Mesendoderm (in vitro differentiated cells): Measurements from ENCODE around the gene ERICH4.
"Not testable (repeated sequence)": the region's sequence is repeated elsewhere in the genome, so short reads cannot be mapped to it uniquely, and the experiment has no call there.

Experiments
- DNase-seq: peaks from one replicate; pipeline ENCODE4 v3.0.0; 2013
- H2AK5ac ChIP-seq: 2 replicates; pipeline ENCODE4 v1.6.1; 2013; ENCODE audit warnings: low read length, inconsistent platforms
- H2BK120ac ChIP-seq: 2 replicates; pipeline ENCODE4 v1.6.1; 2013; ENCODE audit warnings: low read depth, mild to moderate bottlenecking, low read length, moderate library complexity, mixed read lengths
- H2BK15ac ChIP-seq: replicated peaks from 2 replicates; pipeline ENCODE4 v1.6.1; 2013; ENCODE audit warnings: low read depth, mild to moderate bottlenecking, moderate library complexity
- H2BK5ac ChIP-seq: 2 replicates; pipeline ENCODE4 v1.6.1; 2013; ENCODE audit warnings: low read length, inconsistent platforms
- H3K18ac ChIP-seq: 2 replicates; pipeline ENCODE4 v1.6.1; 2013; ENCODE audit warnings: mild to moderate bottlenecking, low read length, mixed read lengths
- H3K23ac ChIP-seq: one replicate; pipeline ENCODE4 v1.6.1; 2013; ENCODE audit warnings: low read length
- H3K27ac ChIP-seq: 2 replicates; pipeline ENCODE4 v1.5.1; 2013; ENCODE audit warnings: low read depth, mild to moderate bottlenecking, inconsistent platforms, low read length, moderate library complexity
- H3K27me3 ChIP-seq: 2 replicates; pipeline ENCODE4 v1.6.1; 2013; ENCODE audit warnings: low read length, control low read depth, mild to moderate bottlenecking, inconsistent platforms; ENCODE audit not compliant: insufficient read depth, poor library complexity
- H3K36me3 ChIP-seq: 2 replicates; pipeline ENCODE4 v1.6.1; 2013; ENCODE audit warnings: low read length, inconsistent platforms; ENCODE audit not compliant: control insufficient read depth, insufficient read depth
- H3K4ac ChIP-seq: one replicate; pipeline ENCODE4 v1.6.1; 2013; ENCODE audit warnings: low read depth, mild to moderate bottlenecking, low read length, moderate library complexity
- H3K4me1 ChIP-seq: 2 replicates; pipeline ENCODE4 v1.6.1; 2013; ENCODE audit warnings: low read depth, low read length, inconsistent platforms; ENCODE audit not compliant: control insufficient read depth
- H3K4me2 ChIP-seq: 2 replicates; pipeline ENCODE4 v1.6.1; 2013; ENCODE audit warnings: low read length
- H3K4me3 ChIP-seq: 2 replicates; pipeline ENCODE4 v1.5.1; 2013; ENCODE audit warnings: mild to moderate bottlenecking, low read length
- H3K56ac ChIP-seq: one replicate; pipeline ENCODE4 v1.6.1; 2013; ENCODE audit warnings: low read length
- H3K79me1 ChIP-seq: 2 replicates; pipeline ENCODE4 v1.6.1; 2013; ENCODE audit warnings: low read length, inconsistent platforms
- H3K79me2 ChIP-seq: 2 replicates; pipeline ENCODE4 v1.6.1; 2013; ENCODE audit warnings: mild to moderate bottlenecking, low read length; ENCODE audit not compliant: control insufficient read depth, insufficient read depth
- H3K9ac ChIP-seq: 2 replicates; pipeline ENCODE4 v1.6.1; 2013; ENCODE audit warnings: low read length, inconsistent platforms
- H4K5ac ChIP-seq: one replicate; pipeline ENCODE4 v1.6.1; 2013; ENCODE audit warnings: low read length
- H4K8ac ChIP-seq: one replicate; pipeline ENCODE4 v1.6.1; 2013; ENCODE audit warnings: low read depth, mild to moderate bottlenecking, control low read depth, low read length, moderate library complexity
- WGBS: extraction: QIAGEN DNeasy Blood & Tissue Kit; methylation state at CpG from one replicate; pipeline ENCODE4 v1.1.7; 2013; ENCODE audit warnings: low lambda C conversion rate, missing lambda C conversion rate; ENCODE audit not compliant: insufficient coverage; ENCODE audit errors: extremely low coverage; 5-methylcytosine and 5-hydroxymethylcytosine counted together

ERICH4 gene

GRCh38 chr19:41434450-41434849, 8.5 kb upstream of the ERICH4 start:
- no peak overlapping the region for H3K9ac ChIP-seq
- no peak overlapping the region for H3K18ac ChIP-seq
- WGBS: no CpG with 5 or more reads among the region's 5 CpGs
- H3K27me3 ChIP-seq: no peaks in the 10 kb centered on the region
- peaks cover 6% of the 10 kb centered on the region for H3K36me3 ChIP-seq
- no peak overlapping the region for H2BK120ac ChIP-seq
- H3K23ac ChIP-seq: no peak overlapping the region
- no peaks in the 10 kb centered on the region for H3K79me2 ChIP-seq
- no peak overlapping the region for H4K8ac ChIP-seq
- H3K4ac ChIP-seq: no peak overlapping the region
- H3K4me3 ChIP-seq: no peak overlapping the region
- no peak overlapping the region for H3K4me2 ChIP-seq
- no peaks in the 10 kb centered on the region for H3K4me1 ChIP-seq
- H4K5ac ChIP-seq: no peak overlapping the region
- H3K56ac ChIP-seq: no peak overlapping the region
- no peak for DNase-seq
- H3K27ac ChIP-seq: no peak overlapping the region
- no peak overlapping the region for H2BK5ac ChIP-seq
- peaks cover 3% of the 10 kb centered on the region for H3K79me1 ChIP-seq
- no peak overlapping the region for H2BK15ac ChIP-seq
- H2AK5ac ChIP-seq: no peak overlapping the region

GRCh38 chr19:41435376-41435775, 7.6 kb upstream of the ERICH4 start:
- H2BK15ac ChIP-seq, H3K4me3 ChIP-seq, H3K27me3 ChIP-seq, H3K27ac ChIP-seq, H3K23ac ChIP-seq, H3K4me1 ChIP-seq, H4K5ac ChIP-seq, H3K56ac ChIP-seq, H3K18ac ChIP-seq, H3K79me2 ChIP-seq, H3K4me2 ChIP-seq, H3K36me3 ChIP-seq, H2BK120ac ChIP-seq, H2AK5ac ChIP-seq, H3K4ac ChIP-seq, DNase-seq, H4K8ac ChIP-seq, H3K9ac ChIP-seq, H3K79me1 ChIP-seq, H2BK5ac ChIP-seq: not testable (repeated sequence)
- WGBS: no CpG with 5 or more reads among the region's 11 CpGs

- H3K9ac ChIP-seq: no peak overlapping the region
- H3K18ac ChIP-seq: no peak overlapping the region
- H3K27me3 ChIP-seq: no peaks in the 10 kb centered on the region
- H3K27ac ChIP-seq: no peak overlapping the region
- H2AK5ac ChIP-seq: no peak overlapping the region
- H3K36me3 ChIP-seq: peaks cover 4% of the 10 kb centered on the region
- H3K4ac ChIP-seq: no peak overlapping the region
- no peak for DNase-seq
- no peak overlapping the region for H3K56ac ChIP-seq
- H2BK15ac ChIP-seq: no peak overlapping the region
- H3K79me1 ChIP-seq: peaks cover 3% of the 10 kb centered on the region
- H3K4me1 ChIP-seq: no peaks in the 10 kb centered on the region
- H3K4me2 ChIP-seq: no peak overlapping the region
- no peaks in the 10 kb centered on the region for H3K79me2 ChIP-seq
- no peak overlapping the region for H4K8ac ChIP-seq
- H2BK5ac ChIP-seq: no peak overlapping the region
- no peak overlapping the region for H2BK120ac ChIP-seq
- no peak overlapping the region for H3K23ac ChIP-seq
- H4K5ac ChIP-seq: no peak overlapping the region
- no peak overlapping the region for H3K4me3 ChIP-seq
- no CpG with 5 or more reads among the region's 19 CpGs for WGBS
These were observed 6.9 kb upstream of the ERICH4 start for GRCh38 chr19:41435936-41436673.

DNA sequence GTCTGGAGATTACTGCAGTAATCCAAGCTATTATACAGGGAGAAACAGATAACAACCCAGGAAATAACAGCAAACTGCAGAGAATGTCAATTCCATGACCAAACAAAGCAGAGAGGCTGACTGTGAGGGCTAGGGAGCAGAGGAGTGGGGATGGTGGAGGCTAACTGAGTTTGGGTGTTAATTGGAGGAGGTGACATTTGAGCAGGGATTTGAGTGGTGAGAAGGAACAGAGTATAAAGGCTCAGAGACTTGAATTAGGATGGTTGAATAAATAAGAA, 6.3 kb upstream of the ERICH4 start:
- H4K5ac ChIP-seq: no peak overlapping the region
- no peak overlapping the region for H3K9ac ChIP-seq
- no peak overlapping the region for H3K23ac ChIP-seq
- no peak overlapping the region for H3K4me3 ChIP-seq
- no peak for DNase-seq
- no peaks in the 10 kb centered on the region for H3K79me2 ChIP-seq
- no peak overlapping the region for H3K18ac ChIP-seq
- no peak overlapping the region for H2BK5ac ChIP-seq
- no peak overlapping the region for H4K8ac ChIP-seq
- H3K79me1 ChIP-seq: peaks cover 3% of the 10 kb centered on the region
- no peaks in the 10 kb centered on the region for H3K4me1 ChIP-seq
- H3K27ac ChIP-seq: no peak overlapping the region
- H3K4ac ChIP-seq: no peak overlapping the region
- H2BK15ac ChIP-seq: no peak overlapping the region
- peaks cover 4% of the 10 kb centered on the region for H3K36me3 ChIP-seq
- H2BK120ac ChIP-seq: no peak overlapping the region
- no peak overlapping the region for H2AK5ac ChIP-seq
- no peak overlapping the region for H3K56ac ChIP-seq
- no peak overlapping the region for H3K4me2 ChIP-seq
- no peaks in the 10 kb centered on the region for H3K27me3 ChIP-seq

DNA sequence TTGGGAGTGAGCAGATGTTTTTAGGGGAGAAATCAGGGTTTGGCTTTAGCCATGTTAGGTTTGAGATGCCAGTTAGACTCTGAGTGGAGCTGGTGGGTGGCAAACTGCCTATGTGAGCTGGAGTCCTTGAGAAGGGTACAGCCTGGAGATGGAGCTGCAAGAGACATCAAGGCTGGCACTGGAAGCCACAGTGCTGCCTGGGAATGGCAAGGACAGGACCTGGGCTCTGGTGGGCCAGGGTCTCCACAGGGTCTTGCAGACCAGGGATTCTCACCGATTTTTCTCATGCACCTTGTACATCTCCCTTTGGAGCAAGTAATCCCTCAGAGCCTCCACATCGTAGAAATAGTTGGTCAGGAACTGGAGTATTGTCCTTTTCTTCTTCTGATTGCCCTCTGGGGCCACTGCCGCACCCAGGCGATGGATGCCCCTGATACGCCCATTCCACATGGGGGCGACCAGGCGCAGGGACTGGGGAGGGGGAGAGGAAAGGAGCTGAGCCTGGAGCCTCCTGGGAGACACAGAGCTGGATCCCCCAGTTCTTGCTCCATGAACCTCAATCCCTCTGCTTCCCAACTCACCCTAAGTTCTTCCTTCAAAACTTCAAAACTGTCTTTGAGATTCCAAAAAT, 4.9 kb upstream of the ERICH4 start:
- no peak overlapping the region for H3K56ac ChIP-seq
- peaks cover 1% of the 10 kb centered on the region for H3K36me3 ChIP-seq
- H3K79me2 ChIP-seq: no peaks in the 10 kb centered on the region
- no peak overlapping the region for H3K4ac ChIP-seq
- H3K27me3 ChIP-seq: no peaks in the 10 kb centered on the region
- H4K5ac ChIP-seq: no peak overlapping the region
- no peak overlapping the region for H2AK5ac ChIP-seq
- H3K4me1 ChIP-seq: no peaks in the 10 kb centered on the region
- H3K23ac ChIP-seq: no peak overlapping the region
- no peak overlapping the region for H3K4me2 ChIP-seq
- no CpG with 5 or more reads among the region's 7 CpGs for WGBS
- no peak overlapping the region for H2BK120ac ChIP-seq
- H3K18ac ChIP-seq: no peak overlapping the region
- no peak overlapping the region for H3K4me3 ChIP-seq
- H4K8ac ChIP-seq: no peak overlapping the region
- no peak overlapping the region for H2BK5ac ChIP-seq
- no peak for DNase-seq
- no peak overlapping the region for H3K9ac ChIP-seq
- peaks cover 3% of the 10 kb centered on the region for H3K79me1 ChIP-seq
- no peak overlapping the region for H2BK15ac ChIP-seq
- no peak overlapping the region for H3K27ac ChIP-seq
